Smooth muscle cell (in vitro differentiated cells): ENCODE data around the gene TSPAN7. TPM values are rescaled to one million over a fixed set of nuclear protein-coding genes. Genes with fewer than 3 reads are reported as not detected.

ENCODE experiments used
- DNase-seq: peaks from one replicate; lab custom pipeline; 2025; ENCODE audit not compliant: unreplicated experiment; lab: John Stamatoyannopoulos, UW
- H2AFZ ChIP-seq: fragments of 200-600 bp; sonication (generic); 2 replicates; pipeline ENCODE4 v1.6.0; 2016; ENCODE audit warnings: antibody characterized with exemption, low read depth, mild to moderate bottlenecking
- H3F3A ChIP-seq: fragments of 200-600 bp; sonication (generic); 2 replicates; pipeline ENCODE4 v1.6.0; 2017; ENCODE audit warnings: antibody characterized with exemption, low read depth
- H3K27ac ChIP-seq: fragments of 200-600 bp; sonication (generic); 2 replicates; pipeline ENCODE4 v1.5.1; 2016; ENCODE audit warnings: low read depth, mild to moderate bottlenecking
- H3K27me3 ChIP-seq: fragments of 200-600 bp; sonication (generic); 2 replicates; pipeline ENCODE4 v1.6.1; 2016; ENCODE audit warnings: low read depth, mild to moderate bottlenecking
- H3K36me3 ChIP-seq: fragments of 200-600 bp; sonication (generic); 2 replicates; pipeline ENCODE4 v1.5.1; 2016; ENCODE audit warnings: low read depth
- H3K4me1 ChIP-seq: fragments of 200-600 bp; sonication (generic); 2 replicates; pipeline ENCODE4 v1.5.1; 2016; ENCODE audit warnings: low read depth
- H3K4me2 ChIP-seq: fragments of 200-600 bp; sonication (generic); 2 replicates; pipeline ENCODE4 v1.6.0; 2016; ENCODE audit warnings: mild to moderate bottlenecking
- H3K4me3 ChIP-seq: fragments of 200-600 bp; sonication (generic); 2 replicates; pipeline ENCODE4 v1.5.1; 2016; ENCODE audit warnings: mild to moderate bottlenecking
- H3K79me2 ChIP-seq: fragments of 200-600 bp; sonication (generic); 2 replicates; pipeline ENCODE4 v1.6.0; 2016; ENCODE audit warnings: low read depth, mild to moderate bottlenecking
- H3K9ac ChIP-seq: fragments of 200-600 bp; sonication (generic); 2 replicates; pipeline ENCODE4 v1.6.0; 2016; ENCODE audit warnings: low read depth
- H3K9me3 ChIP-seq: fragments of 200-600 bp; sonication (generic); replicated peaks from 2 replicates; pipeline ENCODE4 v1.5.1; 2016; ENCODE audit warnings: low read depth
- H4K20me1 ChIP-seq: fragments of 200-600 bp; sonication (generic); 2 replicates; pipeline ENCODE4 v1.6.0; 2016; ENCODE audit warnings: low read depth
- WGBS: methylation state at CpG from one replicate; pipeline ENCODE4 v1.1.7; 2016; ENCODE audit warnings: low lambda C conversion rate; 5-methylcytosine and 5-hydroxymethylcytosine counted together
- polyA plus RNA-seq: library from polyadenylated mRNA; unstranded; fragments of >200 nt; fragmentation: Nextera tagmentation; extraction: Ambion mirVana; gene quantifications from 2 replicates; pipeline ENCODE4 v1.2.1, GENCODE V29; 2016
- total RNA-seq: library from RNA; depleted of rRNA; stranded (reverse); fragments of >200 nt; gene quantifications from 2 replicates; pipeline ENCODE4 v1.2.3, GENCODE V29; 2014
- TF ChIP-seq, protein P1 (sequence below): fragments of 200-600 bp; sonication (generic); IDR thresholded peaks from 2 replicates; pipeline ENCODE4 v1.5.1; 2017; ENCODE audit warnings: borderline replicate concordance, mild to moderate bottlenecking, antibody characterized with exemption; ENCODE audit not compliant: insufficient read depth, poor library complexity, severe bottlenecking

Gene TSPAN7
- total and polyA plus RNA-seq, 2 experiments from 2014 or later: 1.5 to 3.9 TPM

GRCh38 chrX:38626296-38626695 is 65.0 kb downstream of the TSPAN7 start:
- H2AFZ ChIP-seq: no peak overlapping the region
- H3K4me2 ChIP-seq: no peak overlapping the region
- no peak overlapping the region for H3K27ac ChIP-seq
- no peaks in the 10 kb centered on the region for H3K79me2 ChIP-seq
- no peaks in the 10 kb centered on the region for H3K36me3 ChIP-seq
- no peak overlapping the region for H3K4me3 ChIP-seq
- H4K20me1 ChIP-seq: no peaks in the 10 kb centered on the region
- no peaks in the 10 kb centered on the region for H3K27me3 ChIP-seq
- no peaks in the 10 kb centered on the region for H3K9me3 ChIP-seq
- TF ChIP-seq, protein P1, sequence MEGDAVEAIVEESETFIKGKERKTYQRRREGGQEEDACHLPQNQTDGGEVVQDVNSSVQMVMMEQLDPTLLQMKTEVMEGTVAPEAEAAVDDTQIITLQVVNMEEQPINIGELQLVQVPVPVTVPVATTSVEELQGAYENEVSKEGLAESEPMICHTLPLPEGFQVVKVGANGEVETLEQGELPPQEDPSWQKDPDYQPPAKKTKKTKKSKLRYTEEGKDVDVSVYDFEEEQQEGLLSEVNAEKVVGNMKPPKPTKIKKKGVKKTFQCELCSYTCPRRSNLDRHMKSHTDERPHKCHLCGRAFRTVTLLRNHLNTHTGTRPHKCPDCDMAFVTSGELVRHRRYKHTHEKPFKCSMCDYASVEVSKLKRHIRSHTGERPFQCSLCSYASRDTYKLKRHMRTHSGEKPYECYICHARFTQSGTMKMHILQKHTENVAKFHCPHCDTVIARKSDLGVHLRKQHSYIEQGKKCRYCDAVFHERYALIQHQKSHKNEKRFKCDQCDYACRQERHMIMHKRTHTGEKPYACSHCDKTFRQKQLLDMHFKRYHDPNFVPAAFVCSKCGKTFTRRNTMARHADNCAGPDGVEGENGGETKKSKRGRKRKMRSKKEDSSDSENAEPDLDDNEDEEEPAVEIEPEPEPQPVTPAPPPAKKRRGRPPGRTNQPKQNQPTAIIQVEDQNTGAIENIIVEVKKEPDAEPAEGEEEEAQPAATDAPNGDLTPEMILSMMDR: no peak
- 79% methylated on average over 4 of the region's 4 CpGs for WGBS
- no peaks in the 10 kb centered on the region for H3K4me1 ChIP-seq
- DNase-seq: no peak
- H3K9ac ChIP-seq: no peak overlapping the region
- no peaks in the 10 kb centered on the region for H3F3A ChIP-seq

- Histone ChIP-seq H4K20me1 (no peaks in the 10 kb centered on the region), H3K9me3 (no peaks in the 10 kb centered on the region), H3K4me3 (no peak overlapping the region), H3K36me3 (no peaks in the 10 kb centered on the region), H3K9ac (no peak overlapping the region), H3F3A (no peaks in the 10 kb centered on the region), H3K4me1 (no peaks in the 10 kb centered on the region), H2AFZ (no peak overlapping the region), H3K27me3 (no peaks in the 10 kb centered on the region), H3K27ac (no peak overlapping the region), H3K79me2 (no peaks in the 10 kb centered on the region), H3K4me2 (no peak overlapping the region)
- TF ChIP-seq, protein P1: peak; percentile 24
- DNase-seq: no peak
These were observed 66.3 kb downstream of the TSPAN7 start for GRCh38 chrX:38627683-38628082.

- H3K36me3 ChIP-seq: no peaks in the 10 kb centered on the region
- TF ChIP-seq, protein P1: no peak
- no peaks in the 10 kb centered on the region for H3K9me3 ChIP-seq
- H4K20me1 ChIP-seq: no peaks in the 10 kb centered on the region
- no peak overlapping the region for H2AFZ ChIP-seq
- no peak overlapping the region for H3K27ac ChIP-seq
- no peaks in the 10 kb centered on the region for H3K4me1 ChIP-seq
- H3K27me3 ChIP-seq: no peaks in the 10 kb centered on the region
- no peaks in the 10 kb centered on the region for H3F3A ChIP-seq
- no peak overlapping the region for H3K4me2 ChIP-seq
- DNase-seq: no peak
- H3K9ac ChIP-seq: no peak overlapping the region
- no peaks in the 10 kb centered on the region for H3K79me2 ChIP-seq
- H3K4me3 ChIP-seq: no peak overlapping the region
These were observed 67.2 kb downstream of the TSPAN7 start for GRCh38 chrX:38628587-38628986.

DNA sequence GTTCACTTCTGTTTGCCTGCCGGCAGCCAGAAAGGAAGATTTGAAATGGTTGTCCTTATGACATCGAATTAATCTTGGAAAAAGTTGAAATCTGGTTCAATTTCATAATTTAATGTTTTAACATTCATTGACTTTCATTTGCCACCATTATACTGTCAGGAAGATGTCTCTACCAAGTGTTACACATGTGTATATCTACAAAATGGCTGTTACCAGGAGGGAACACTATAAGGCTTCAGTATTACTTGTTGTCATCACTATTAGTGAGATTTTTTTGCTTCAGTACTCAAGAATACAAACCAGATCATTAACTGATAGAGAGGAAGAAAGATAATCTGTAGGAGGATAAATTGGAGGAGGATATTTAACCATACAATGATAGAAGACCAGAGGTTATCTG is 71.2 kb downstream of the TSPAN7 start:
- Histone ChIP-seq H3K27ac (no peak overlapping the region), H3F3A (no peaks in the 10 kb centered on the region), H3K4me1 (no peaks in the 10 kb centered on the region), H3K9ac (no peak overlapping the region), H3K4me2 (no peak overlapping the region), H3K4me3 (no peak overlapping the region), H4K20me1 (no peaks in the 10 kb centered on the region), H3K36me3 (no peaks in the 10 kb centered on the region), H3K9me3 (no peaks in the 10 kb centered on the region), H3K27me3 (no peaks in the 10 kb centered on the region), H3K79me2 (no peaks in the 10 kb centered on the region), H2AFZ (no peak overlapping the region)
- 78% methylated on average over 2 of the region's 2 CpGs for WGBS
- TF ChIP-seq, protein P1: no peak
- no peak for DNase-seq
